ENCODE results near the gene SOX4.

DNA sequence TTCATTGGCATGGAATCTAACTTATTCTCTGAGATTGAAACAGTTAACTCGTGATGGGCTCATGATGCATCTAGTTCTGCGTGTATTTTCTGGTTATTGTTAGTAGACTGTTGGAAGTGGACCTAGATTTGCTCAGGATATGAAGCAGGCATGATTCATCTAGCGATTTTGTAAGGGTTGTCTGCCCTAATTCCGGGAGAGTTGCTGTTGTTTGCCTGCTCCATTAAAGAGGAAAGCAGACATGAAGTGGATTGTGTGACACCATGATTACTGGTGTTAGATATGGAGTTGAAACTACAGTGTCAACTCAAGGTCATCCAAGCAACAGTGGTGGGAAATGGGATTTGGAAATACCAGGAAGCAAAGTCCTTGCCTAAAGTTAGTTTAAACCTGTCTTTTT is 41.0 kb downstream of the SOX4 start:
- TF ChIP-seq POLR2A (IDR thresholded peaks at IDR 0.05; ENCODE audit: low read length) (no peak), GATA1 (IDR thresholded peaks at IDR 0.05; ENCODE audit: low read depth, low read length) (no peak)
